ENCODE data around the gene TVP23A. TPM values are rescaled to one million over a fixed set of nuclear protein-coding genes. Genes with fewer than 3 reads are reported as not detected.
A peak's percentile ranks its signal among the peaks of the same experiment; 100 is the strongest.

Gene TVP23A
- polyA plus RNA-seq (2013, experiment 1 of 2; ENCODE audit: insufficient read length): 0.12 TPM
- polyA plus RNA-seq (2013, experiment 2 of 2; ENCODE audit: insufficient read length): 0.28 TPM

GRCh38 chr16:10817963-10818941 is at the start of gene TVP23A:
TSS of gene TVP23A (minus strand) at chr16:10818794. CDS start at chr16:10818493, 301 bp downstream.
- no peak for DNase-seq

GRCh38 chr16:10868104-10868595 is 49.6 kb upstream of the TVP23A start:
- no peak for DNase-seq

- no peak for DNase-seq
These were observed 48.6 kb upstream of the TVP23A start for GRCh38 chr16:10867199-10867598.

- DNase-seq: no peak
These were observed 47.7 kb upstream of the TVP23A start for GRCh38 chr16:10865991-10866966.

- peak; percentile 7 for DNase-seq
These were observed 43.8 kb upstream of the TVP23A start for GRCh38 chr16:10862438-10862837.

GRCh38 chr16:10859658-10860057 is 41.1 kb upstream of the TVP23A start:
- DNase-seq: no peak

GRCh38 chr16:10859020-10859419 is 40.4 kb upstream of the TVP23A start:
- DNase-seq: no peak

GRCh38 chr16:10858203-10858602 is 39.6 kb upstream of the TVP23A start:
- DNase-seq: no peak

- no peak for DNase-seq
These were observed 37.4 kb upstream of the TVP23A start for GRCh38 chr16:10856042-10856441.

GRCh38 chr16:10852948-10853347 is 34.4 kb upstream of the TVP23A start:
- DNase-seq: no peak

GRCh38 chr16:10852286-10852685 is 33.7 kb upstream of the TVP23A start:
- DNase-seq: no peak

- DNase-seq: no peak
These were observed 32.9 kb upstream of the TVP23A start for GRCh38 chr16:10851512-10851911.

- DNase-seq: no peak
These were observed 31.9 kb upstream of the TVP23A start for GRCh38 chr16:10850478-10850850.

GRCh38 chr16:10849736-10850477 is 31.3 kb upstream of the TVP23A start:
- DNase-seq: no peak

GRCh38 chr16:10847176-10847575 is 28.6 kb upstream of the TVP23A start:
- DNase-seq: no peak

GRCh38 chr16:10846213-10846998 is 27.8 kb upstream of the TVP23A start:
- no peak for DNase-seq

- DNase-seq: no peak
These were observed 22.1 kb upstream of the TVP23A start for GRCh38 chr16:10840703-10841102.

GRCh38 chr16:10839279-10839666 is 20.7 kb upstream of the TVP23A start:
- no peak for DNase-seq

GRCh38 chr16:10838621-10839278 is 20.2 kb upstream of the TVP23A start:
- no peak for DNase-seq

GRCh38 chr16:10836174-10836853 is 17.7 kb upstream of the TVP23A start:
- DNase-seq: no peak

All from fibroblast of skin of back (primary cell).